Pulmonary artery endothelial cell (primary cell): ENCODE results near the gene ADGB. TPM values are rescaled to one million over a fixed set of nuclear protein-coding genes. Genes with fewer than 3 reads are reported as not detected.
"Not testable (repeated sequence)": the region's sequence is repeated elsewhere in the genome, so short reads cannot be mapped to it uniquely, and the experiment has no call there.

ENCODE experiments used
- DNase-seq: peaks from one replicate; pipeline ENCODE4 v3.0.0-alpha.2; 2011; ENCODE audit warnings: low read depth, low spot score
- total RNA-seq: library from RNA; depleted of rRNA; stranded (reverse); fragments of >200 nt; gene quantifications from 2 replicates; pipeline ENCODE4 v1.2.3, GENCODE V29; 2014

Gene ADGB
- total RNA-seq, 1 donor from 2014 or later = not detected

- not testable (repeated sequence) for DNase-seq
Measured at GRCh38 chr6:146815511-146816462, 217.0 kb downstream of the ADGB start.

GRCh38 chr6:146819596-146820320 is 221.0 kb downstream of the ADGB start:
- no peak for DNase-seq

- DNase-seq = no peak
Measured at GRCh38 chr6:146827216-146827928, 228.6 kb downstream of the ADGB start.

- no peak for DNase-seq
Measured at GRCh38 chr6:146829792-146830565, 231.2 kb downstream of the ADGB start.

GRCh38 chr6:146833157-146833556 is 234.4 kb downstream of the ADGB start:
- DNase-seq = no peak

GRCh38 chr6:146840216-146840615 is 241.4 kb downstream of the ADGB start:
- no peak for DNase-seq

GRCh38 chr6:146840641-146841040 is 241.9 kb downstream of the ADGB start:
- DNase-seq = no peak

GRCh38 chr6:146847426-146847825 is 248.7 kb downstream of the ADGB start:
- peak; percentile 7 for DNase-seq

GRCh38 chr6:146850238-146850896 is 251.6 kb downstream of the ADGB start:
- DNase-seq = no peak

GRCh38 chr6:146850981-146851380 is 252.2 kb downstream of the ADGB start:
- no peak for DNase-seq

GRCh38 chr6:146851837-146852236 is 253.1 kb downstream of the ADGB start:
- DNase-seq = no peak

GRCh38 chr6:146854521-146855255 is 255.9 kb downstream of the ADGB start:
- not testable (repeated sequence) for DNase-seq

GRCh38 chr6:146855889-146856288 is 257.1 kb downstream of the ADGB start:
- DNase-seq = no peak

- no peak for DNase-seq
Measured at GRCh38 chr6:146856296-146856695, 257.5 kb downstream of the ADGB start.

- DNase-seq = peak; percentile 24
Measured at GRCh38 chr6:146857180-146857979, 258.6 kb downstream of the ADGB start.

GRCh38 chr6:146857980-146858347 is 259.2 kb downstream of the ADGB start:
- no peak for DNase-seq

- DNase-seq = no peak
Measured at GRCh38 chr6:146859206-146859605, 260.4 kb downstream of the ADGB start.

GRCh38 chr6:146859795-146860495 is 261.2 kb downstream of the ADGB start:
- DNase-seq = no peak
